Measurements from ENCODE around the gene ST13.
A peak's percentile ranks its signal among the peaks of the same experiment; 100 is the strongest.
"Not testable (repeated sequence)": the region's sequence is repeated elsewhere in the genome, so short reads cannot be mapped to it uniquely, and the experiment has no call there.

Gene ST13

DNA sequence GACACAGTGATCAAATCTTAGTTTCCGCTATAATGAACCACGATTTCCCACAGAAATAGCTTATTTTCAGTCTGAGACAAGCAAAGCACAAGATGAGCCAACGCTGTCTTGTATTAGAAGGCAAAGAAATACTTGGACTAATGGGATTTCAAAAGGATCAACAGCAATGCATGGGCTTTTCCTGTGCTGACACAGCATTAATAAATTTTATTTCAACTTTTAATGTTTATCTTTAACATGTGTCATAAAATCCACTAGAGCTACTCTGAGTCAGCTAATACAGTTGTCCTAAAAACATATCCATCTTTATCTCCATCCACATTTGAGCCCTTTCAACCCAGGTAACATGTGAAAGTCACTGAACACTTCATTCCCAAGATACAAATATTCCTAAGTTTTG is 21.8 kb downstream of the ST13 start:
- DNase-seq = no peak

DNA sequence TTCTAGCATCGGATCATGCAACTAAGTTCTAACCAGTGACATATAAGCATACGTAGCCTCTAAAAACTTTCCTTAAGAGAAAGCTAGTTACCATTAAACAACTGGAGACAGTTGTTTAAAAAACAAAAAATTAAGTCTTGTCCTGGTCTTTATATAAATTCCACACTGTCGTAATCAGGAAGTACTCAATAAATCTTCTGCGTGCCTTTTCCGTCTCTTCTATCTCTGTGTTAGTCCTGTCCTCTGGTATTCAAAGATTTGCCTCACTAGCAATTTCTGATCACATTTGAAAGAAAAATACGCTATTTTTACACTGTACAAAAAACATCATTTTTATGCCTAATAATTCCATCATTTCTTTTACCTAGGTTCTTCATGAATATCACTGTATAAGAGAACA is 27.3 kb downstream of the ST13 start:
- DNase-seq = no peak

DNA sequence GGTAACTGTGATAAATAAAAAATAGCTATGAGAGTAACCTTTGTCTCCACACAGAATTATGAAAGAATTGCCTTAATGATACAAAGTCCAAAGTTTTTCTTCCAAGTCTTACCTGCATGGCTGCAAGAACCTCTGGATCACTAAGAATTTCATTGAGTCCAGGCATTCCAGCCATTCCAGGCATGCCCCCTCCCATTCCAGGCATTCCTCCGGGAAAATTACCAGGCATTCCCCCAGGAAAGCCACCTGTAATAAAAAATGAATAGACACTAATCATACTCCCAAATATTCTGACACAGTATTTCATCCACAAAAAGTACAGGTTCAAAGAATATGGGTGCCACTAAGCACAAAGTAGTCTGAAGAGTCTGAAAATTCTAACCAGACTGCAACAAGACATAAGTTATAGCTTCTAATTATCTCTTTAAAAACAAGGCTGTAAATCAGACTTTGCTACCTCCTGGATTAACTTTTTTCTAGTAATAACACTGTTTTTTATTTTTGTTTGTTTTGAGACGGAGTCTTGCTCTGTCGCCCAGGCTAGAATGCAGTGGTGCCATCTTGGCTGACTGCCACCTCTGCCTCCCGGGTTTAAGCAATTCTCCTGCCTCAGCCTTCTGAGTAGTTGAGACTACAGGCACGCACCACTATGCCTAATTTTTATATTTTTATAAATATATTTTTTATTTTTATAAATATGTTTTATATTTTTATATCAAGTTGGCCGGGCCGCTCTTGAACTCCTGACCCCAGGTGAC is 29.3 kb downstream of the ST13 start:
- DNase-seq = no peak

DNA sequence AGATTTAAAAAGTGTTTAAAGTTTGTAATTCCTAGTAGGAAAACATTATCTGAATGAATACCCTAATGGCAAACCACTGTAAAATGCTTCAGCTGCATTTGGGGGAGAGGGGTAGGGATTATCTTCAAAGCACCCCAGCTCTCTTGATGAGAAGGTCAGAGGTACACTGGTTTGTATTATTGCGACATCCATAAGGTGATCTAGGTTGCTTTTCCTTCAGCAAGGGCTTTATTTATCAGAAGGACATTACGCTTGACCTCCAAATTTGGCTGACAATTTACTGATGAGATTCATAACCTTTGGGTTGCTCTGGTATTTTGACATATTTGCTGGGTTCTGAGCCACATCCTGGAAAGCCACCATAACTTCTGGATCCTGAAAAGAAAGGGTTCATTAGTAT is 30.1 kb downstream of the ST13 start:
- not testable (repeated sequence) for DNase-seq

DNA sequence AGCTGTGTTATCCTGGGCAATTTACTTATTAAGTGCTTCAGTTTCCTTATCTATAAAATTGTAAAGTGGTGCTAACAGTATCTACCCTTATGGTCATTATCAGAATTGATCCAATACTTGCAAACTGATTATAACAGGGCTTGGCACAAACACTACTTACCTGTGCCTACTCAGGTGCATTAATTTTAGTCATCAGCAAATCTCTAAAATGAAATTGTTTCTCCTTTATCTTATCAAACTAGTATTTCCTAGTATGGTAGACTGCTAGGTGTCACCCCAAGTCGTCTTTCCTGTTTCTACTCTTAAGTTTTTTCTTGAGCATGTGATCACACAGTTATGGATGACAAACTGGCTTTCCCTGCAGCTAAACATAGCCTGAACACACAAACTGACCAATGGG is 33.0 kb downstream of the ST13 start:
- no peak for DNase-seq

DNA sequence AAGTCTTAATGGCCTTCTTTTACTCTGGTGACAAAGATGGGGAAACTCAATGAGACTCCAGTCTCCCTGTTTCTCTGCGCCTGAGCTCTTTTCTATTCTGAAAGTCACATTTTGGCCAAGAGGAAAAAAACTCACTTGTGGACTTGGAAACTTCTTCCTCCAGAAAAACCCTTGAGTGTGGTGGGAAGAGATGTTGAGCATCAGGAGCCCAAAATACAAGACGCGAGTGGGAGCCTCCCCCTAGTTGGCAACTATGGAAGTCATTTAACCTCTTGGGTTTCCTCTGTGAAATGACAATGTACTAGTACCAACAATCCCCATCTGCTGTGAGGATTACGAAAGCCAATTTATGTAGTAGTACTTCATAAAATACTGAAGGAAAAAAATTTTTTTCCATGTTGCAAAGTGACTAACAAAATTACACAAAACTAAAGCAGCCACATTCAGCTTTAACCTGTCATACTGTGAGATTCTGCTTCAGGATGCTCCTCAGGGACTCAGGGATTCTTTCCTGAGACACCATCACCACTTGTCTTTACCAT is 36.8 kb downstream of the ST13 start:
- DNase-seq = no peak

DNA sequence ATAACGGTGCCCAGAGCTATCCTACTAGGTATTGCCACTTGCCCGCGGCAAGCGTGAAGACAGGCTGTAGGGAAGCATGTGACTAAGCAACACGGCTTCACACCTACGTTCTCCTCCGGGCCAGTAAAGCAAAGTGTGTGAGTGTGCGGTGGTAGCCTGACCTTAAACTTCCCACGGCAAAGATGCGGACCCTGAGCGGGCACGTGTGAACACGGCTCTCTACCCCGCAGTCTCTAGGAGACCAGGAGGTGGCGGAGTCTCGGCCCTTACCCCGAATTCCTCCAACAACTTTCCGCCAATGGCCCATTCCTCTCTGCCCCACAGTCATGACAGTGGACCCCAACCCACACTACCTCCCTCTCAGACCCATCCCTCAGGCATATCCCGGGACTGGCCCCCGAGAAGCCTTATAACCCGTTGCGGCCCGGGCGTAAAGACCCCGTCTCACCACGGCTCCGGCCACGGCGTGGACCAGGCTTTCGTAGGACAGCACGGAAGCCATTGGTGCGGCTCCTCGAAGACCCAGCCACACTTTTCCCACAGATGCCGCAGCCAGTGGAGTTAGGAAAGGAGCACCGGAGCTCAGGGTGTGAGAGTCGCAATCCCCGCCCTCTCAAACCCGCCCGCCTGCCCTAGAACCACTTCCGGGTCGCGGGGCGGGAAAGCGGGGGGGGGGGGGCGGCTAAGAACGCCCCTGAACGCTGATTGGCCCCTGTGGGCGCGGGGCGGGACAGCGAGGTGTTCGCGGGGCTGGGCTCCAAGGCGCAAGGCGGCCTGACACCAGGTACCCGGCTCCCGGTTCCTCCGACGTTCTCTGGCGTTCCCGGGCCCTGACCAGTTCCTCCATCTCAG is 37.5 kb downstream of the ST13 start, which contains the start of gene SLC25A17:
Gene SLC25A17, minus strand, starts transcription at position 600 of the 852 bp plus-strand sequence. Its CDS starts 98 bp downstream, at position 502.
- peak; percentile 91 for DNase-seq

DNA sequence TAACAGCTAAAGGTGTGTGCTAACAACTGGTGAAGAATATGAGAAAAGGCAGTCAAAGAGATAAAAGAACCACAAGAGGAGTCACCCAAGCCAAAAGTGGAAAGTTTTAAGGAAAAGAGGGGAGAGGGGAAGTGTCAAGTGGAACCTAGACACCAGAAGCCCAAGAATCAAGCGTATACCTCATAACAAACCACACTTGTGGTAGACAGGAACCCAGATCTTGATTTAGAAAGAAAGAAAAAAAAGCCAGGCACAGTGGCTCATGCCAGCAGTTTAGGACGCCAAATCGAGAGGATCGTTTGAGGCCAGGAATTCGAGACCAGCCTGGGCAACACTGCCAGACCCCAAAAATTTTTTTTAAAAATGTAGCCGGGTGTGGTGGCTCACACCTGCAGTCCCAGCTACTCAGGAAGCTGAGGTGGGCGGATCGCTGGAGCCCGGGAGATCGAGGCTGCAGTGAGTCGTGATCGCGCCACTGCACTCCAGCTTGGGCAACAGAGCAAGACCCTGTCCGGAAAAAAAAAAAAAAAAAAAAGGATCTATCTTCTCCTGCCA is 38.2 kb downstream of the ST13 start:
- DNase-seq = no peak

DNA sequence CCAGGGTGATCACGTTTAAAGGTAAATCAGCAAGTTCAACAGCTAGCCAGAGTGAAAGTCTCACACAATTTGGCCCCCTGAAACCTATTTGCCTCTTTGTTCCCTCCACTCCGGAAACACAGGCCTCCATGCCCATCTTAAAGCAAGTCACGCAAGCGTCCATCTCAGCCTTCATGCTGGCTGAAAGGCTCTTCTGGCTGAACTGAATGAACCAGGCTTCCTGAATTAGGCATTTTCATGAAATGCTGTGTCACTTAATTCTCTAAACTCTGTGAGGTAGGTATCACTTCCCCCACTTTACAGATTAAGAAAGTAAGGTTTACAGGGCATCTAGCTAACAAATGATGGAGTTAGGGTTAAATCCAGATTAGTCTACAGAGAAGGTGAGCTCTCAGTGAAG is 38.7 kb downstream of the ST13 start:
- DNase-seq = no peak

DNA sequence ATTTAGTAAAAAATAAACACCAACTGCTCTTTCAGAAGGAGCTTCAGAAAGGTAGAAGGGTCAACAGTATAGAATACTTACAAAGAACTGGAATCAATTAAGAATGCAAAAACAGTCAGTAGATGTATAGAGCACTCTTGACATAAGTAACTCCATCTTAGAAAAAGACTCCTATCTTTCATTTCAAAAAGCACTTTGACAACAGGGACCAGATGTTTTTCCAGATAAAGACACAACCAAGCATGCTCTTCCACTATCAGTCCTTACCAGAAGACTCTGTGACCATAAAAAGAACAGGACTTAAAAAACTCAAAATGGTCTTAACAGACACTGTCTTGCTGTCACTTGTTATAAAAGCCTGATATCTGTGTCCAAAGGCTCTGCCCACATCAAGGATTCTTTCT is 42.5 kb downstream of the ST13 start:
- DNase-seq = no peak

DNA sequence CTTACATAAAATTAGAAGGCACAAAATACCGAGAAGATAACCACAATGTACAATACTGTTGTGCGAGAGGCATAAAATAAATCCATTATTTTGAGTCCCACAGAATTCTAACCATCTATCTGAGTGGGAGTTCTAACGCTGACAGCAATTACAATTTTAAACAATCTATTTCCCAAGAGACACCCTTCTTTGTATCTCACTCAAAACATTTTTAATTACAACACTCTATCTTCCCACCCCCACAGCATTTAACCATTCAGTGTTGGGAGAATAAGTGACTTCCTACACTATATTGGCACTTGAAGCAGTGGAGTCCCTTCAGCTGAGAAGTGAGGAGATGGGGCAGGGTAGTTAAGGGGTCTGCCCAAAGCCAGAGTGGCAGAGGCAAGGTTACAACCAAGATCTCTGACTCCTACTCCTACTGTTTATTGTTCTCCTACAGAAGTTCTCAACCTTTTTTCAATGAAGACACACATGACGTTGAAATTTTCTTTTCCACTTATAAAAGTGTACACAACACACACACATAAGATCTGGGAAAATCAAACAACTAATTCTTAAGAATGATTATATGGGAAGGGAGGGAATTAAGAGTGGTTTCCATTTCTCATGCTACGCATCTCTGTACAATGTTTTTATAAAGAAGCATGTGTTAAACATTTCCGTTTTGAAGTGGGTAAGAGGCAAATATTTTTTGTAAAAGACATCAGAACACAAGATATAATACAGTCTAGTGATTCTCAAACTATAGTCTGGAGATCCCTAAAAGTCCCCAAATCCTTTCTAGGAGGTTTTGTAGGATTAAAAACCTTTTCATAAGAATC is 48.2 kb downstream of the ST13 start:
- DNase-seq = no peak

DNA sequence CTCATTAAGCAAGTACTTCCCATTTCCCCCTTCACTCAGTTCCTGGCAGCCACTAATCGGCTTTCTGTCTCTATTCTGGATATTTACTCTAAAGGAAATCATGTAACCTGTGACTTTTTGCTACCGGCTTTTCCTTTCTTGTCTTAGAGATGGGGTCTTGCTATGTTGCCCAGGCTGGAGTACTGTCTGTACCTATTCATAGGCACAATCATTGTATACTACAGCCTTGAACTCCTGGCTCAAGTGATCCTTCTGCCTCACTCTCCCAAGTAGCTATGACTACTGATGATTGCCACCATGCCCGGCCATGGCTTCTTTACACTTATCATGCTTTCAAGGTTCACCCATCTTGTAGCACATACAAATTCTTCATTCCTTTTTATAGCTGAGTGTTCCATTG is 49.7 kb downstream of the ST13 start:
- no peak for DNase-seq

DNA sequence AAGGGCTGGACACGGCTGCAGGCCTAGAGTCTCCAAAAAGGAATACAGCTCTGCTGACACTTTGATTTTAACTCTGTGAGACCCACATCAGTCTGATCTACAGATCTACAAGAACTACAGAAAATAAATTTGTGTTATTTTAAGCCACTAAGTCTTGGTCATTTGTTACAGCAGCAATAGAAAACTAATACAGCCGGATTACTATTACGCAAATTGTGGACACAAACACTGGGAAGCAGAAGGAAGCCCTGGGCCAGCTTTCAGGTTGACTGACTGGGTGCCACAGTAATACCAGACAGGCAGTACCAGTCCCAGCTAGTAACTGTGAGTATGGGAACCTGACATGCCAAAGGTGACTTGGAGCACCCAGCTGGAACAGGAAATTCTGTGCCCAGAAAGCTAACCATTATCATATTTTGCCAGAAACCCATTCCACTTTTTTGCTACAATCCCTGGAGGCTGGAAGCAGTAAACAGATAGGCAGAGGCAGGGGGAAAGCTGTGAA is 50.7 kb downstream of the ST13 start:
- no peak for DNase-seq

DNA sequence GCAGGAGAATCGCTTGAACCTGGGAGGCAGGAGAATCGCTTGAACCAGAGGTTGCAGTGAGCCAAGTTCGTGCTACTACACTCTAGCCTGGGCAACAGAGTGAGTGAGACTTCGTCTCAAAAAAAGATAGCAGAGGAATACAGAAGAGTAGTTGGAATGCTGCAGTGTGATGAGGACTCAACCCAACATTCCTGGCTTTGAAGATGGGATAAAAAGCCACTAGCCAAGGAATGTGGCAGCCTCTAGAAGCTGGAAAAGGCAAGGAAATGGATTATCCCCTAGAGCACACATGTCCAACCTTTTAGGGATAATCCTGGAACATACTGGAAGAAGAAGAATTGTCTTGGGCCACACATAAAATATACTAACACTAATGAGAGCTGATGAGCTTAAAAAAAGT is 51.2 kb downstream of the ST13 start:
- no peak for DNase-seq

DNA sequence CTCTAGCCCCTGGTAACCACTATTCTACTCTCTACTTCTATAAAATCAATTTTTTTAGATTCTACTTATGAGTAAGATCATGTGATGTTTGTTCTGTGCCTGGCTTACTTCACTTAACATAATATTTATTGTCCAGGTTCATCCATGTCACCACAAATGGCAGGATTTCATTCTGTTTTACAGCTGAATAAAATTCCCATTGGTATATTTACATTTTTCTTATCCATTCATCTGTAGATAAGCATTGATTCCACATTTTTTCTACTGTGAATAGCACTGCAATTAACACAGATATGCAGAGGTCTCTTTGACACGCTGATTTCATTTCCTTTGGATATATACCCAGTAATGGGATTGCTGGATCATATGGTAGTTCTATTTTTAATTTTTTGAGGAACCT is 53.1 kb downstream of the ST13 start:
- DNase-seq = no peak

DNA sequence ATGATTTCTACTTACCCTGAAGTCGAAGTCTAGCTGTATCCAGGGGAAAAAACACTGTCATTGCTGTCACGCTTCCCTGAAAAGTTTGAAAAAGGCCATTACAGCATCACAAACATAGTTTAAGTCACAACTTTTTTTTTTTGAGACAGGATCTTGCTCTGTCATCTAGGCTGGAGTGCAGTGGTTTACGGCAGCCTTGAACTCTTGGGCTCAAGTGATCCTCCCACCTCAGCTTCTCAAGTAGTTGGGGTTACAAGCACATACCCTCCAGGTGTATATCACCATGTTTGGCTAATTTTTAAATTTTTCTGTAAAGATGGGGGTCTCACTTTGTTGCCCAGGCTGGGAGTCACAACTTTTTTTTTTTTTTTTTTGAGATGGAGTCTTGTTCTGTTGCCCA is 57.4 kb downstream of the ST13 start:
- no peak for DNase-seq

DNA sequence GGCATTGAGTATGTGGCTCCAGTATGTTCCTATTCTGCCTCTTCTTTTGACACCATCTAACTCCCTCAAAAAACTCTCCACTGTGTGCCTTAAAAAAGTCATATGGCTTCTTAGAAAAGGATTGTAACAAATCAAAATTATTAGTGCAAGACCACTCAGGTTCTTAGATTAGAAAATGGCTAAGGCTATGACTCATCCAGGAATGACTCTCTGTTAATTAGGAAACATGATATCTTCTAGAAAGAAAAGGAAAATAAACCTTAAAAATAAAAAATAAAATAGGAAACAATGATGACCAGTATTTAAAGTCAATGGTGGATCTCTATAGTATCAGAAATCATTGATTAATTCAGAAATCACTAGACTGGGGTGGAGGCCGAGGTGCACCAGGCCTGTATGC is 59.0 kb downstream of the ST13 start:
- DNase-seq = no peak

DNA sequence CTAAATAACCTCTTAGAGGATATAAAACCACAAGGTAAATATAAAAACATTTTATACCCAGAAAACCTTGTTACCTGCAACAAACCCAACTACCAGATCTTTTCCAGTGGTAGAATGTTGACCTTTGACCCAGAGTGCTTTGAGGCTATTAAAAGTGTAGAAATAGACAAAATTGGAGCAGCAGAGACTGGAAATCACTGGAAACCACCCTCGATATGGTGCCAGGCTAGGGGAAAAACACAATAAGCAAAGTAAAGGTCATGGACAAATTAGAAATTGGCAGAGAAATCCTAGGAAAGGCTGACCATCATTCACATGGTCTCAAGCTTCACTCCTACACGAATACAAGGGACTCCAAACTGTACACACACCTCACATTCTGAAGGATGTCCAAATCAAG is 64.0 kb downstream of the ST13 start:
- no peak for DNase-seq

DNA sequence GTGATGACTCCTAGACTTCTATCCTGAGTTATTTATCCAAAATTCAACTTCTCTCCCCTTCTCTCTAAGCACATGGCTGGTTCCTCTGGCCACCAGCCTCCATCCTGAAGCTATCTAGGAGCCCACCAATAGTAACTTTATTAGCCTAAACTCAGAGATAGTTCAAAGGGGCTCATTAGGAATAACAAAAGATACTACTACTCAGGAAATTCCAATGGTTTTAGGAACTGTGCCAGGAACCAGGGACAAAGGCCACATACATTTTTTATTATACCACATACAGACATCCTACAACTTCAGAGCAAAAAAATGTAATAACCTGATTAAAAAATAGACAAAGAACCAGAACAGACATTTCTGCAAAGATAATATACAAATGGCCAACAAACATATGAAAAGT is 65.2 kb downstream of the ST13 start:
- no peak for DNase-seq

DNA sequence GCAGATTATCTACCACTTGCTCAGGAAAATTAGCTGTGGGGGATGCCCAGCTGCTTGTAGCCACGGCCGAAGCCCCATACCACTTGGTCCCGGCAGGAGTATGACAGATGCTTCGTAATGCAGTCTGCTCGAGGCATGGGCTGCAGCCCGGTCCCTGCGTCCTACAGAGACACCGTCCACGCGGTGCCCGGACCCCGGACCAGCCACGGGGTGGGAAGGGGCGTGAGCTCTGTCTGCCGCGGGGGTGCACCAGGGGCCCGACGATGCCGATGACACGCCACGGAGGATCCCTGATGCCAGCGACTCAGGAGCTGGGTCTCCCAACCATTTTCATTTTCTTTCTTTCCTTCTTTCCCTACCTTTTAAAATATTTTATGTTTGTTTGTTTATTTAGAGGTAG is 67.3 kb downstream of the ST13 start:
- no peak for DNase-seq

DNA sequence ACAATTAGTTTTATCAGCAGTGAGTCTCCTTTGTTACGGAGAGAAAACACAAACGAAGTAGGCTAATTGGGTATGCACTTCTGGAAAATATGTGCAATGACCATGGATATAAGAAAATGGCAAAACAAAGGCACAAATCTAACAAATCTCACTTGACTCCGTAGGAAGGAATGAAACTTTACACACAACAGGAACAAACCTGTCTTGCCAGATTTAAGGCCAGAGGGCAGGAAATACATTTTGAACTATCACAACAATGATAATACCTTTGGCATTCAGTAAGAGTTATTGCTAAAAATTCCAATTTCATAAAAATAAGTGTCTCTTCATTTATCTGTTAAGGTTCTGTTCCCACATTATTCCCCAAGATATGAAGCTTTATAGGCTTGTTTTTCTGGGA is 73.9 kb downstream of the ST13 start:
- no peak for DNase-seq

DNA sequence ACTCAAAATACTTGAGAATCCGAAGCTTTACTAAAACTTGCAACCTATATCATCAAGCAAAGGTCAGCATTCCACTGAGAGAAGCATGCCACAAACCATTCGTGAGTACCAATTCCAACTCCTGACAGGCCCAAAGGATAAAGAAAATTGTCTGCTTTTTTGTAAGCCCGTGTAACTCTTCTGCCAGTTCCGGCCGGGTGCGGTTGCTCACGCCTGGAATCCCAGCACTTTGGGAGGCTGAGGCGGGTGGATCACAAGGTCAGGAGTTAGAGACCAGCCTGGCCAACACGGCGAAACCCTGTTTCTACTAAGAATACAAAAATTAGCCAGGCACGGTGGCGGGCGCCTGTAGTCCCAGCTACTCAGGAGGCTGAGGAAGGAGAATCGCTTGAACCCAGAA is 74.7 kb downstream of the ST13 start:
- not testable (repeated sequence) for DNase-seq

Measured in stimulated activated naive CD4-positive, alpha-beta T cell treated with Interleukin-2 at 50 U/mL for 16 hours (primary cell).